Stimulated activated CD8-positive, alpha-beta memory T cell treated with anti-CD3 and anti-CD28 coated beads, Interleukin-12 subunit alpha, Interleukin-12 subunit beta, amount 100 ng/mL, for 24 hours (primary cell): ENCODE measurements around the gene RSF1.

Source experiments
- DNase-seq: peaks from one replicate; pipeline ENCODE4 v3.0.0-alpha.2; 2020; ENCODE audit errors: extremely low read depth

RSF1 gene

DNA sequence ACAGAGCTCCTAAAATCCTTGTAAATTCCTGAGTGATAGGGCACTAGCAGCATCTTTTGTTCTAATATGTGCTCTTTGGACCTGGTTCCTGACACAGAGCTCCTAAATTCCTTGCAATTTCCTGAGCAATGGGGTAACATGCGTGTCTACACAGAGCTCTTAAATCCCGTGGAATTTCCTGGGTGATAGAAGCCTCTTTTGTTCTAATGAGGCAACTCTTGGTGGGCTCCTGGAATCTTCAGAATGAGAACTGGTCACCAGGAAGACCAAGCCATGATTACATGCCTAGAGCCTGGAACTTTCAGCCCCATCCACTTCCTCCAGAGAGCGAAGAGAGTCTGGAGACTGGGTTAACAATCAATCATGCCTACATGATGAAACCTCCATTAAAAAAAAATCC, 19.0 kb downstream of the RSF1 start:
- DNase-seq = no peak

DNA sequence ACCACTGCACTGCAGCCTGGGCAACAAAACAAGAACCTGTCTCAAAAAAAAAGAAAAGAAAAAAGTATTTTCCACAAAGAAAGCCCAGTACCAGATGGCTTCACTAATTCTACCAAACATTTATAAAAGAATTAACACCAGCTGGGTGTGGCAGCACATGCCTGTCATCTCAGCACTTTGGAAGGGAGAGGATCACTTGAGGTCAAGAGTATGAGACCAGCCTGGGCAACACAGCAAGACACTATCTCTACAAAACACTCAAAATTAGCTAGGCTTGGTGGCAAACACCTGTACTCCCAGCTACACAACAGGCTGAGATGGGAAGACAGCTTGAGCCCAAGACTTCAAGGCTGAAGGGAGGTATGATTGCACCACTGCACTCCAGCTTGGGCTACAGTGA, 20.1 kb downstream of the RSF1 start:
- DNase-seq = no peak

DNA sequence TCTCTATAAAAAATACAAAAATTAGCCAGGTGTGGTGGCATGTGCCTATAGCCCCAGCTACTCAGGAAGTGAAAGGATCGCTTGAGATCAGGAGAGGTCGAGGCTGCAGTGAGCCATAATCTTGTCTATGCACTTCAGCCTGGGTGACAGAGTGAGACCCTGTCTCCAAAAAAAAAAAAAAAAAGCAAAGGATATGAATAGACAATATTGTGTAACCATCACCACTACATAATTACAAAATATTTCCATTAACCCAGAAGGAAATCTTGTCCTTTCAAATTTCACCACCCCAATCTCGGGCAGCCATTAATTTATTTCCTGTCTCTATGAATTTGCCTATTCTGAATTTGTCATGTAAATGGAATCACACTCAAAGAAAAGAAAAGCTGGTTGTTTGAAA, 21.2 kb downstream of the RSF1 start:
- DNase-seq = no peak

DNA sequence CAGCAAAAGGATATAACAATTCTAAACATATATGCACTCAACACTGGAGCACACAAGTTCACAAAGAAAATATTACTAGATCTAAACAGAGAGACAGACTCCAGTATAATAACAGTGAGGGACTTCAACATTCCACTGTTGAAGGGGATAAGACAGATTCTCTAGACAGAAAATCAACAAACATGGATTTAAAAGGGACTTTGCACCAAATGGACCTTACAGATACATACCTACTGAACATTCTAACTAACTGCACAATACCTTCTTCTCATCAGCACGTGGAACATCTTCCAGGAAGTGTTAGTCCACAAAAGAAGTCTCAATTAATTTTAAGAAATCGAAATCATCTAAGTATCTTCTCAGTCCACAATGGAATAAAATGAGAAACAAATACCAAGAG, 26.6 kb downstream of the RSF1 start:
- no peak for DNase-seq

DNA sequence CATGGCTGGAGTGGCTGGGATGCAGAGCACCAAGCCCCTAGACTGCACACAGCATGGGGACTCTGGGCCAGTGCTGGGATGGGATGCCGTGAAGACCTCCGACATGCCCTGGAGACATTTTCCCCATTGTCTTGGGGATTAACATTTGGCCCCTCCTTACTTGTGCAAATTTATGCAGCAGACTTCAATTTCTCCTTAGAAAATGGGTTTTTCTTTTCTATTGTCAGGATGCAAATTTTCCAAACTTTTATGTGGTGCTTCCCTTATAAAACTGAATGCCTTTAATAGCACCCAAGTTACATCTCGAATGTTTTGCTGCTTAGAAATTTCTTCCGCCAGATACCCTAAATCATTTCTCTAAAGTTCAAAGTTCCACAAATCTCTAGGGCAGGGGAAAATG, 29.2 kb downstream of the RSF1 start:
- no peak for DNase-seq

DNA sequence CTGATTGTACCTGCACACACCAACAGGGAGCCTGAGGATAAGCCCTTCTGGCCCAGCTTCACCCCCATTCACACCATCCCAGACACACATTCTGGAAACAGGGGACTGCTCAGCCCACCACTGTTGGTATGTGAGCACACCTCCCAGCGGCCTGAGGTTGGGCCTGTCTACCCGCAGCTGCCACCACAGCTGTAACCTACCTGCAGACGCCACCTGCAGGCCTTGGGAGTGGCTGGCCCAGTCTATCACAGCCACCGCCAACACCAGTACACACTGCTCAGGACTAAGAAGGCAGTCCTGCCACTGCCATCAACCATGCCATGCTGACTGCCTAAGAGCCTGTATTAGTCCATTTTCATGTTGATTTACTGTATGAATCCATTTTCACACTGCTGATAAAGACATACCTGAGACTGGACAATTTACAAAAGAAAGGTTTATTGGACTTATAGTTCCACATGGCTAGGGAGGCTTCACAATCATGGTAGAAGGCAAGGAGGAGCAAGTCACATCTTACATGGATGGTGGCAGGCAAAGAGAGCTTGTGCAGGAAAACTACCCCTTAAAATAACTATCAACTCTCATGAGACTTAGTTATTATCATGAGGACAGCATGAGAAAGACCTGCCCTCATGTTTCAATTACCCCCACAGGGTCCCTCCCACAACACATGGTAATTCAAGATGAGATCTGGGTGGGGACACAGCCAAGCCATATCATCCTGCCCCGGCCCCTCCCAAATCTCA, 30.6 kb downstream of the RSF1 start:
- no peak for DNase-seq

DNA sequence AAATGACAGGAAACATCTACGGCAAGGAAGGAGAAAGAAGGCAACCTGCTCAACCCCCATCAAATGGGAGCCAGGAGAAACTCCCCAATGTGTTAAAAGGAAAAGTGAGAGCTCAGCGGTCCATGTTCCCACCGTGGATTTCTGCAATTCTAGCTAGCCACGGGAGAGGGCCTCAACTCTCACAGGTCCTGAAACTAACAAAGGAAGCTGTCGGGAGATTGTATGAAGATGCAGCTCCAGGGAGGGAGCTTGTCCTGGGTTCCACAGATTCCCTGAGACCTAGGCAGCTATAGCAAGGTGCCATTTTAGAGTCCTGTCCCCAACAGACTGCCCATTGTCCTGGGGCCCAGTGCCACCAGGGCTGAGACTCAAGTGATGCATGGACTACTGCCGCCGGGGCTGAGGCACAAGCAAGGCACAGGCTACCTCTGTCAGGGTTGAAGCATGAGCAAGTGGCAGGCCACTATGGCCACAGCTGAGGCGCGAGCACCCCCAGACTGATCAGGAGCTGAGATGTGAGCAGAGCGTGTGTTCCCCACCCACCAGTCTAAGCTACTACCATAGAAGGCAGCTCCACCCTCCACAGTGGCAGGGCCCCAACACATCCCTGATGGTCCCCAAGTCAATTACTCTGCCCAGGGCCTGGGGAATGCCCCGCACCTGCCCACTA, 31.3 kb downstream of the RSF1 start:
- no peak for DNase-seq

DNA sequence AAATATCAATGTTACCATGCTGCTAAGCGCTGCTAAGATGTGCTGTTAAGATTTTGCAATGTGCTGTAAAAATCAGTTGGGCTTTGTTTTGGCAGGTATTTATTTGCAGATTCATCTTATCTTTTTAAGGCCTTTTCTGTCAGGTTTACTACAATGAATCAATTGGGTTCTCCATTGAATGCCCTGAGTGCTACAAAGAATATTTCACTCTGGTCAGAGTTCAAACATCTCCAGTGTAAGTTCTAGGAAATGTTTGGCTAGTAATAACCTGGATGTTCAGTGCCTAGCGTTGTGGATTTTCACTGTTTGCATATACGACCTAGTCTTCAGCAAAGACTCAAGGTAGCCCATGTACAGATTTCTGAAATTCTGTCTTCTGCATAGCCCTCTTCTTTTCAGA, 36.0 kb downstream of the RSF1 start:
- no peak for DNase-seq

DNA sequence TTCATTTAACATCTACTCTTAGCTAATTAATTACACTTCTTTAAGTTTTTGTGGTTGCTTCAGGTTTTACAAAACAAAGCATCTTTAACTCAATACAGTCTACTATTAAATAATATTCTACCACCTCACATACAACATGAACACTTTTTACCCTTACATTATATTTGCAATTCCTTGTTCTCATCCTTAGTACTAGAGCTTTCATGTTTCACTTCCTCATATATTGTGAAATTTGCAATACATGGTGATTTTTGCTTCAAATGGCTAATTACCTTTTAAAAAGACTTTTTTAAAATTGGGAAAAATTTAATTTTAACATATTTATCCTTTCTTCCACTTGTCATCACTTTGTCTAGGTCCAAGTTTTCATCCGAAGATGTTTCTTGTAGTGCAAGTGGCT, 37.5 kb downstream of the RSF1 start:
- no peak for DNase-seq

DNA sequence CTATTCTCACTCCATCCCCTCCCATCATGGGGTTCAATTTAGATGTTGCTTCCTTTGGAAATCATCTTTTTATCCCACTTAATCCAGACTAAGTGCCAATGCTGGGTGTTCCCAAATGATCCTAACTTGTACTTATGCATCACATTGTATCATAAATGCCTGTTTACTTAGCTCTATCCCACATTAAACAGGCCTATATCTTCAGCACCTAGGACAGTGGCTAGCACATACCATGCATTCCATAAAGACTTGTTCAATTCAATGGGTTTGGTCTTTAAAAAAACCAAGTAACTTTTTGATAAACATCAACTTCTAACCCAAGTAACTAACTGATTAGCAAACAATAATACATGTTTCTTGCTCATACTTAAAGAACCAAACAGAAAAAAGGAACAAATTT, 40.6 kb downstream of the RSF1 start:
- DNase-seq = no peak

DNA sequence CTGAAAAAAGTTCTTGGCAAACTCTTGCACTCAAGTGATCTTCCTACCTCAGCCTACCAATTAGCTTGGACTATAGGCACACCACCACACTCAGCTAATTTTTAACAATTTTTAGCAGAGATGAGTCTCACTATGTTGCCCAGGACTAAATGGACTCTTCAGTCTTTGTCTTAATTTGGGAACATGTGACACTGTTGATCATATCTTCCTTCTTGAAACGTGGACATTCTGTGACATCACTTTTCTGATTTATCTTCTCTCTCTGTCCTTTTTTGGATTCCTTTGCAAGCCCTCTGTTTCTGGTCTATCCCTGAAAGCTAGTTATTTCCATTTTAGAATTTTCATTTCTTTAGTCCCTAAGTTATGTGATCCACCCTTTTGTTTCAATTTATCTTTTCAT, 42.0 kb downstream of the RSF1 start:
- DNase-seq = no peak

DNA sequence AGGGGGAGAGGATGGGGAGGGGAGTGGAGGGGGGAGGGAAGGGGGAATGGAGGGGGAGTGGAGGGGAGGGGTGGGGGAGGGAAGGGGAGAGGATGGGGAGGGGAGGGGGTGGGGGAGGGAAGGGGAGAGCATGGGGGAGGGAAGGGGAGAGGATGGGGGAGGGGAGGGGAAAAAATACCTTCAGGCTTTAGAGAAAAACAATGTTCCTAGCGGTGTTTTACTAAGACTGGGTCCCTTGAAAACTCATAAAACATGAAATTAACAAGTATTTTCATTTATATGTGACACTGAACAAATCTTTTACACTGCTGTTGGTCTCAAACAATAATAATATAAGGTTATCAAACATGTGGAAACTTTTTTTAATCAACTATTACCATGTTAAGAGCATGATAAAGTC, 42.4 kb downstream of the RSF1 start:
- no peak for DNase-seq

DNA sequence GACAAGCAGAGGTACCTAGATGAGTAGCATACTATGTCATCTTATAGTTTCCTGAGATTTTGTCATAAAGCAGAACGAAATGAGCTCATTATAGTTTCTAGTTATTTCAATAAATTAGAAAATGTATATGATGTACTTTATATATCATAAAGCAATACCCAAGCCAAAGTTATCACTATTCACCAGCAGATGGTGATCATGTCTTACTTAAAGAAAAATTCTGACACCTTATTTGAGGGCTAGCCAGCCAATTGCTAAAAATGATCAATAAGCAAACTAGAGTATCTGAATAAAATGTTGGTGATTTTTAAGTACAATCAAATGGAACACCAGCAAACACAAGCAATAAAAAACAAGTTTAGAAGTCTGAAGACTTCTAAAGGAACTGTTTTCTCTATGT, 44.1 kb downstream of the RSF1 start:
- no peak for DNase-seq

DNA sequence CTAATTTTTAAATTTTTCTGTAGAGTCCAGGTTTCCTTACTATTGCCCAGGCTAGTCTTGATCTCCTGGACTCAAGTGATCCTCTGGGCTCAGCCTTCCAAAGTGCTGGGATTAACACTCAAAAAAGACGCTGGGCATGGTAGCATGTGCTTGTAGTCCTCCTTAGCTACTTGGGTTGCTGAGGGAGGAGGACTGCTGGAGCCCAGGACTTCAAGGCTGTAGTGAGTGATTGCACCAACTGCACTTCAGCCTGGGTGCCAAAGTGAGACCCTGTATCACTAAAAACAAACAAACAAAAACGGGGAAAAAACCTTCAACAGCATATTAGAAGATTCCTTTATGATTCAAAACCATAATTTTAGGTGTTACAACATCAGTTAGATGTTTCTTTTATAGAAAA, 44.6 kb downstream of the RSF1 start:
- DNase-seq = no peak

DNA sequence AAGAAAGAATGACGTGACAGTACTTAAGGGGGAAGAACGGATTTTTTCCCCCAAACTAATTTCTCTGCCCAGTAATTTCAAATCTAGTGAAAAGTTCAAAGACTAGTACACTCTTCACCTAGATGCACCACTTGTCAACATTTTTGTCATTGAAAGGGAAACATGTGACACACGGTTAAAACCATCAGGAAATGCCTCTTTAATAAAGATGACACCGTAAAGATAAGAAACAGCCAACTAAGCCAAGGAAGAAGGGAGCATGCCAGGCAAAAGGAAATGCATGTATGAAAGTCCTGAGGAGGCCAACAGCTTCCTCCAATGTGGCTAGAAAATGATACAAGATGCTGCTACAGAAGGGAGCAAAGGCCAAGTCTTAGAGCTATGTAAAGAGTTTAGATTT, 49.4 kb downstream of the RSF1 start:
- DNase-seq = no peak

DNA sequence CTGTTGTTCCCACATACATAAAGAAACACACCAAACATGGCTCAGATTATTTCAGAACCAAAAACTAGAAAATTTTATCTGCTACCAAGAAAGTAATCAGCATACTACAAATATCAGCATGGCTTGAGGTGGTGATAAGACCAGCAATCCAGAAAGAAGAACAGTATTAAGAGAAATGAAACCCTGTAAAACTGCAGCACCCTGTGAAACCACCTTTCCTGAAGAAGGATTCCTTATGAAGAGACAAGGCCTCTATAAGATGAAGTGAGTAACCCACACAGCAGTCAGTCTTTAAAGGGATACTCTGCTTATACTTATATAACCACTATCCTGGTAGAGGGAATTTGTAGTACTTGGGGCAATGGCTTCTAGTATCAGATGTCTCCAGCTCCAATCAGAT, 49.9 kb downstream of the RSF1 start:
- DNase-seq = no peak

DNA sequence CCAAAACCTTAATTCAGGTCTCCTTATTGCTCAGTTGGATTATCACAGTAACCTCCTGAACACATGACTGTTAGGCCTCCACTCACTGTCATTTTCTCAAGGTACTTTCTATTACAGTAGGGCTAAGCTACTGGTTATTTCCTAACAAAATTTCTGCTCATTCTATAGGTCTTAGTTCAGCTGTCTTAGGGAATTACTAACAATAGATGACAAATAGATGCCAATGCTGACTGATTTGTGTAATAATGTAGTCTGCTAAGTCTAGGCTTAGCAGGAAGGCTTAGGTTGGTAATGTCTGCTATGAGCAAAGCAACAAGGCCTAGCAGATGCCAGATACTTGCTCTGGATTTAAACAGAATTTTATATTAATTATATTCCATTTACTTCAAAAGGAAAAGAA, 58.1 kb downstream of the RSF1 start:
- DNase-seq = no peak

DNA sequence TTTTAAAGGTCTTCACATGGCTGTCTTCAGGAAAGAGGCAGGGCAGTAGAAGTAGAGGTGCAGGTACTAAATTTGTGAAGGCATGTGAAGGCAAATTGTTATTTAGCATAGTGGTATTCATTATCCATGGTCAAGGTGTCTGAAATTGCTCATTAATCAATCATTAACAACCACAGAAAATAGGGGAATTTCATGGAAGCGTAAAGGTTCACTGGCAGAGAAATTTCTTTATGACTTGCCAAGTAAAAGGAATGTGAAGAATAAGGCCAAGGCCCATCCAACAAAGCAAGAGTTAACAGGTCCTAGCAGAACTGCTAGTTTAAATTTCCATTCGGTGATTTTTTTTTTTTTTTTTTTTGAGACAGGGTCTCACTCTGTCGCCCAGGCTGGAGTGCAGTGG, 59.0 kb downstream of the RSF1 start:
- DNase-seq = no peak

DNA sequence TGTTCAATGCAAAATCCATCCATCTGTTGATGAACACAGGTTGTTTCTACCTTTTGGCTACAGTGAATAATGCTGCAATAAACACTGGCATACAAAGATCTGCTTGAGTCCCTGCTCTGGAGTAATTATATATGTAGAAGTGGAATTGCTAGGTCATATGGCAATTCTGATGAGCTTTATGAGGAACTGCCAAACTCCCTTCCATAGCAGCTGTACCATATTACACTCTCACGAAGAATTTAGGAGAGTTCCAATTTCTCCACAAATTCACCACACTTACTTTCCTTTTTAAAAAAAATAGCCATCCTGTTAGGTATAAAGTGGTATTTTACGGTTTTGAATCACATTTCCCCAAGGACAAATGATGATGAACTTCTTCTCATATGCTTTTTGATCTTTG, 62.2 kb downstream of the RSF1 start:
- no peak for DNase-seq

DNA sequence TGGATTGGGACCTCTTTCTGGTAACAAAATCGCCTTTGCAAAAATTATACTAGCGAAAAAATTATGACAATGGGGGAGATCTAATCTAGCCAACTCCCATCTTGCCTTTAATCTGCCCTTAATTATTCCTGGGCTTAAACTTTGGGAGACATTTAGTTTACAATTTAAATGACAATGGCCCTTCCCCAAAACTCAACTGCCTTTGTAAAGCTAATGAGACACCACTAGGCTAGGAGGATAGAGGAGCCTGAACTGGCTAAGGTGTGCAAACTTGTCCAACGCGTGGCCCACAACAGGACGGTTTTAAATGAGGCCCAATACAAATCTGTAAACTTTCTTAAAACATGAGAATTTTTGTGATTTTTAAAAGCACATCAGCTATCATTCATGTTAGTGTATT, 67.3 kb downstream of the RSF1 start:
- DNase-seq = no peak

DNA sequence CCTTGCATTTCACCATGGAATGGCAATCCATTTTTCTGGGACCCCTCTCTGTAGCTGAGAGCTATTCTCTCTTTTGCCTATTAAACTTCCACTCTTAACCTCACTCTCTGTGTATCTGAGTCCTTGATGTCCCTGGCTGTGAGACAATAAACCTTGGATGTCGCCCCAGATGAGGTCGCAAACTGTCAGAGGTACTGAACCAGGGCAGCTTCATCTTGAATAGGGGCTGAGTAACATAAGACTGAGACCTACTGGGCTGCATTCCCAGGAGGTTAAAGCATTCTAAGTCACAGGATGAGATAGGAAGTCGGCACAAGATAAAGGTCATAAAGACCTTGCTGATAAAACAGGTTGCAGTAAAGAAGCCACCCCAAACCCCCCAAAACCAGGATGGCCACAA, 68.0 kb downstream of the RSF1 start:
- no peak for DNase-seq

DNA sequence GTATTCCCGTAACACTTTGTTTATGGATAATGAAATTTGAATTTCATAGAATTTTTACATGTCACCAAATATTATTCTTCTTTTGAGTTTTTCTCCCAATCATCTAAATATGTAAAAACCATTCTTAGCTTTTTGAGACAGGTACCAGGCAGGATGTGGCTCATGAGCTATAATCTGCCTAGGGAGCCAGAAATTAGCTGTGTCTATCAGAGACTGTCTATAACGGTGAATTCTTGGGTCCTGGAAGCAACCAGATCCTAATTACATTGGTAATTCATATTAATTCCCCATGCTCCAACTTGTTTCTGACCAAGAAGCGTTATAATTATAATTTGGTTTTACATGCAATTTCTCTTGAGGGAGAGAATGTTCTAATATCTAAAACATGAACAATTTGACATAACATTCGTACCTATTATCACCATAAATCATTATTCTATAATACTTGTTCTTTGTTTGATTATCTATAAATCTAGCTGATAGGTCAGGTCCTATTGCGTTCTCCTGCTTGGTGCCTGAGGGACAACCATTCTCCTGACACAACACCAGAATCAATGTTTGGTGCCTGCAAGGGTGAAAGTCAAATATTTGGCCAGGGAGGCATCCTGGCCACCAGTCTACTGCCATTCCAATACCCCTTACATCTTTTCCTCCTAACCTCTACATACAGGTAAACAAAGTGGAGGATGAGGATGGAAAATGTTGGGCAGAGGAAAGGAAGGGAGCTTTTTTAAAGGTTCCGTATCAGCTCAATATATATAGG, 69.9 kb downstream of the RSF1 start:
- DNase-seq = no peak

DNA sequence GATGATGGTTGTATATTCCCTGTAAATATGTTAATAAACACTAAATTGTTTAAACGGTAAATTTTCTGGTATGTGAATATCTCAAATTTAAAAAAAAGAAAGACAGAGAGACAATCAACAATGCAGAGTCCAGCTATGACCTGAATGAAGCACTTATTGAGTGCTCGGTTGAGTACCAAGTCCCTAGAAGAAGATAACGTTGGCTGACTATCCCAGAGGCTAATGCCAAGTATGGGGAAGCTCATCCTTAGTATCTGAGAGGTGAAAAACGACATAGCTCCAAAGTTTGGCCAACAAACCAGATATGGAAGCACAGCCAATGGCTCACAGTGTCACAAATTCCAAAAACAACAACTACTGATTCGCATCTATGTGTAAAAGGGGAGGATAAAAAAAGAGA, 71.3 kb downstream of the RSF1 start:
- no peak for DNase-seq
